Measurements from ENCODE around the gene SYNJ2.

The SYNJ2 gene

GRCh38 chr6:158085261-158086053 lies 103.8 kb downstream of the SYNJ2 start:
- DNase-seq: no peak

- DNase-seq: no peak
Observed at GRCh38 chr6:158086054-158086503, 104.4 kb downstream of the SYNJ2 start.

GRCh38 chr6:158086504-158087223 lies 105.0 kb downstream of the SYNJ2 start:
- no peak for DNase-seq

DNA sequence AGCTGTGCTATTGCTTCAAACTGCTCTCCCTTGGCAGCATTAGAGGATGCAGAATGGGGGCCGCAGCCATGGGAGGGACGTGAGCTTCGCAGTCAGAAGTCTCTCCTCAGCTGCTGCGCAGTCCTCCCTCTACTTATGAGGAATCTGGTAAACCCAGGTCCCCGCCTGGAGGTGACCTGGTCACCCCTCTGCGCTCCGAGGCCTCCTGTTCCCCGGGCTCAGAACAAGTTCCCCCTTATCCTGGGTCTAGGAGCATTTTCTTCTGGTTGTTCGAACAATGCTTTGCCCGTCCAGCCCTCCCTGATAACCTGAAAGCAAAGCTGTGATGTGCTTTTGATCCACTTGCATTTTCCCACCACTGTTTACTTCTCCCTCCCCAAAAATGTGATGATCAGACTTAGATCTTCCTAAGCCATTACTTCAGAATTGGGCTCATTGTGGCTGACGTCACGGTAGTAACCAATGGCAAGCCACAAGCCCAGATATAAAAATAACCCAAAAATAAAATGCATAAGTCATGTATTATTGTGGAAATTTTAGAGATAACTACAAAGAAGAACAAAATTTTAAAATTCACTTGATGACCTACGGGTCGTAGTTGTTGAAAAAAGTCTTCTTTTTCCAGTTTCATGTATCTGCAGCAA lies 105.7 kb downstream of the SYNJ2 start:
- DNase-seq: no peak

DNA sequence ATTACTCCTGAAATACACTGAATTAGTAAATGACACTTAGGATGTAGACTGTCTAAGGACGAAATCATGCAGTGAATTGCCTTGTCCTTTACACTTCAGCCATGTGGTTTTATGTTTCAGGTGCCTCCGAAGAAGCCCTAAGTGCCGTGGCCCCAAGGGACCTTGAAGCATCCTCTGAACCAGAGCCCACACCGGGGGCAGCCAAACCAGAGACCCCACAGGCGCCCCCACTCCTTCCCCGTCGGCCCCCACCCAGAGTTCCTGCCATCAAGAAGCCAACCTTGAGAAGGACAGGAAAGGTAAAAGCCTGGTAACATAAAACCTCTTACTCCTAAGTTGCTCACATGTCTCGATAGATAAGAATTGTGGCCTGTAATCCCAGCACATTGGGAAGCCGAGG lies 111.1 kb downstream of the SYNJ2 start:
- DNase-seq: no peak

DNA sequence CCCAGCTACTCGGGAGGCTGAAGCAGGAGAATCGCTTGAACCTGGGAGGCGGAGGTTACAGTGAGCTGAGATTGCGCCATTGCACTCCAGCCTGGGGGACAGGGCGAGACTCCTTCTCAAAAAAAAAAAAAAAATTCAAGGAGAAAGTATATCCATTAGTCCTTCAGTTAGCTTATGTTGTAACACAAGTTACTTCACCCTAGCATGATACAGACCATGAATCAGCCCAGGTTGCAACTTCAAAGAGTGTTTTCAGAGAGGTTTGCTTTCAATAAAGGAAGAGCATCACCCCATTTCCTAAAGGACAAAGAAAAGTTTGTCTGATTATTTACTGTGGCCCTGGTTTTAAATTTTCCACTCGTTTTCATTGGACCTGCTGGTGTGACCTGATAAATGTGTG lies 113.4 kb downstream of the SYNJ2 start:
- no peak for DNase-seq

GRCh38 chr6:158095671-158096070 lies 114.0 kb downstream of the SYNJ2 start:
- no peak for DNase-seq

DNA sequence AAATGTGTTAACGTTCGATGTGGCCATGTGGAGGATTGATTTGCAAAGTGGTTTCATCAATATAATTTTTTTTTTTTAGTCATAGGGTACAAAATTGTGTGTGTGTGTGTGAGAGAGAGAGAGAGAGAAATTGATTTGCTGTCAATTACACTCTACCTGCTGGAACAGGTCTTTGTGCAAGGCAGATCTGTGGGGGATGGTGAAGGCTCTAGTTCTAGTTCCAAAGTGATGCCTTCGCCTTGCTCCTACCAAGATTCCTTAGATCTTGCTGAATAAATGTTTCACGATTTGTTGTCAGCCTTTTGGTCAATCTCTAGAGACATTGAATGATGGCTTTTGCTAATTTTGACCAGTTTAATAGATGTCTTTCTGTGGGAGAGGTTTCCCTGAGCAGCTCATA lies 121.6 kb downstream of the SYNJ2 start:
- no peak for DNase-seq

DNA sequence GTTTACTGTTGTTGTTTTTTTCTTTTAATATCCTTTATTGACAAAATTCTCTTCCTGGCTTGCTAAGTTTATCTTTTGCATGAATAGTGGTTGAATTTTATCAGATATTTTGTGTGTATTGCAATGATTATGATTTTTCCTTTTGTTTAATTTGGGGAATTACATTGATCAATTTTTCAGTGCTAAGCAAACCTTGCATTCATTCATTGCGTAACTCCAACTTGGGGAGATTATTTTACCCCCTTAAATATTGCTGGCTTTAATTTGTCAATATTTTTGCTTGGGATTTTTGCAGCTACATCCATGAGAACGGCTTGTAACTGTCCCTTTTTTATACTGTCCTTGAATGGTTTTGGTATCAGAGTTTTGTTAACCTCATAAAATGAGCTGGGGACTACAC lies 123.0 kb downstream of the SYNJ2 start:
- DNase-seq: no peak

- no peak for DNase-seq
Observed at GRCh38 chr6:158109748-158110147, 128.1 kb downstream of the SYNJ2 start.

DNA sequence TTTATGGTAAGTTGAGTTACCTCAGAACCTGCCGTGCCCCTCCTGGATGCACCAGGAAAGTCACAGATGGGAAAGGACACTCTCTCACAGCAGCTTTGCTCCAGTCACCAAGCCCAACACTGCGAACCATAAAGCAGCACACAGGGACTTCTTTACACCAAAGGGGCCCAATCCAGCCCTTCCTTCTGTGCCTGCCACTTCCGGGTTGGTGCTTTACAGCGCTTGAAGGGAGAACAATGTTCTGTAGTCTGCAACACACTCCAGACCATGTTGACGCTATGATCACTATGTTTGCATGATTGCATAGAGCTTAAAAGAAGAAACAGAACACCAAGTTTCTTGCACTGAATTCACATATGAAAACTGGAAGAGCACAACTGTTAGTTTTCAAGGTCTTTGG lies 129.3 kb downstream of the SYNJ2 start:
- DNase-seq: no peak

DNA sequence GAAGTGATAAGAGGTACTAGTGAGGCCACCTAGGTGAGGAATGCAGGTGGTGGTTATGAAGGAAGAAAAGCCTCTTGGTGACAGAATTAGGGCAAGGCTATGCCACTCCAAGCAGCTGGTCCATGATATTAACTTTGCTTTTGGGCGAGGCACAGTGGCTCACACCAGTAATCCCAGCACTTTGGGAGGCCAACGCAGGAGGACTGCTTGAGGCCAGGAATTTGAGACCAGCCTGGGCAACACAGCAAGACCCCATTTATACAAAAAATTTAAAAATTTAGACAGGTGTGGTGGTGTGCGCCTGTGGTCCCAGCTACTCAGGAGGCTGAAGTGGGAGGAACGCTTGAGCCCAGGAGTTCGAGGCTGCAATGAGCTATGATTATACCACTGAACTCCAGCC lies 130.3 kb downstream of the SYNJ2 start:
- no peak for DNase-seq

DNA sequence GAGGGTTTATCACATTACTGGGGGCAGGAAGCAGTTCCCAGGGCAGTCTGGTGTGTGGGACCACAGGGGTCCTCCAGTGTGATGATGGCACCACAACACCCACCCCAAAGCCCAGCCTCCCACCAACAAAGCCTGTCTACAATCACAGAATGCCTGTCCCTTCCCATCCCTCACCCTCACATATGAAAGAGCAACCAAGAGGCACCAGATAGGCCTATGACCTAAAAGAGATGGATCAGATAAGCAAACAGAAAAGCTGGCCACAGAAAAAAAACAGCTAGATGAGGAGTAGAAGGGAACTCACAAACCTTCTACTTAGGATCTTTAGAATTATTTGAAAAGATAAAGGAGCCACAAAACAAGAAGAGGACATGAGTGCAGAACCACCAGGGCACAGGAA lies 132.1 kb downstream of the SYNJ2 start:
- no peak for DNase-seq

GRCh38 chr6:158115102-158115501 lies 133.4 kb downstream of the SYNJ2 start:
- no peak for DNase-seq

DNA sequence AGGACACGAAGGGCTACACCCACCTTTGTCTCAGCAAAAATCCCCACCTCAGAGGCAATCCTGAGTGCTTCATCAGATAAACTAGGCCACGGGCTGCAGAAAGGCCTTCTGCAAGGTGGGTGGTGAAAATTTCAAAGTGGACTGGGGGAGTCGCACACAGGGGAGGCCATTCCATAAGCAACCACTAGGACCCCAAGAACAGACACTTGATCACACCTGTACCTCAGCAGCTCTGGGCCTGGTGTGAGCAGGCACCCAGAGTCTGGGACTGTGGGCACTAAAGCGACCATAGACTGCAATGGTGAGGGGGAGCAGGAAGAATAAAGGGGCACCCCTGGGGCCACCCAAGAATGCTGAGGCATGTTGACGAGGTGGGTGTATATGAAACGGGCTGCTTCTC lies 133.8 kb downstream of the SYNJ2 start:
- no peak for DNase-seq

- DNase-seq: no peak
Observed at GRCh38 chr6:158118886-158119285, 137.2 kb downstream of the SYNJ2 start.

- no peak for DNase-seq
Observed at GRCh38 chr6:158121335-158121734, 139.7 kb downstream of the SYNJ2 start.

DNA sequence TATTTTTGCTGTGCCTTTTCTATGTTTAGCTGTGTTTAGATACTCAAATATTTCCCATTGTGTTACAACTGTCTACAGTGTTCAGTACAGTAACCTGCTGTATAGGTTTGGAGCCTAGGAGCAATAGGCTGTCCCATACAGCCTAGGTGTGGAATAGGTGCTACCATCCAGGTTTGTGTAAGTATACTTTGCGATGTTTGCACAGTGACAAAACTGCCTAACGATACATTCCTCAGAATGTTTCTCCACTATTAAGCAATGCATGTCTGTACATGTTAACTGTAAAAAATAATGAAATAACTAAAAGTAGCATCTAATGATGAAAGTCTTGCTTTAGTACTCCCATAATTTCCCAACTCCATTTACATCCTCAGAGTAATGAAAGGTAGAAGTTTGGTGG lies 140.4 kb downstream of the SYNJ2 start:
- no peak for DNase-seq

- DNase-seq: no peak
Observed at GRCh38 chr6:158124288-158124687, 142.6 kb downstream of the SYNJ2 start.

DNA sequence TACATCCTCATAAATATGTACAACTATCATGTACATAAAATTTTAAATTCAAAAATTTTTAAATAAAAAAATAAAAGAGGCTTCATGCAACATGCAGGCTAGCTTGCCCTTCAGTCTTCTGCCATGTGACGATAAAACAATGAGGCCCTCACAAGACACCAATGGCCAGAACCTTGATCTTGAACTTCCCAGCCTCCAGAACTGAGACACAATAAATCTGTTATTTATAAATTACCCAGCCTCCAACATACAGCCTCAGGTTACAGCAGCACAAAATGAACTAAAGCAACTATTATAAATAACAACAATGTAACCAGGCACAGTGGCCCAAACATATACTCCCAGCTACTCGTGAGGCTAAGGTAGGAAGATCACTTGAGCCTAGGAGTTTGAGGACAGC lies 143.6 kb downstream of the SYNJ2 start:
- no peak for DNase-seq

- DNase-seq: peak; percentile 21
Observed at GRCh38 chr6:158131926-158132325, 150.3 kb downstream of the SYNJ2 start.

DNA sequence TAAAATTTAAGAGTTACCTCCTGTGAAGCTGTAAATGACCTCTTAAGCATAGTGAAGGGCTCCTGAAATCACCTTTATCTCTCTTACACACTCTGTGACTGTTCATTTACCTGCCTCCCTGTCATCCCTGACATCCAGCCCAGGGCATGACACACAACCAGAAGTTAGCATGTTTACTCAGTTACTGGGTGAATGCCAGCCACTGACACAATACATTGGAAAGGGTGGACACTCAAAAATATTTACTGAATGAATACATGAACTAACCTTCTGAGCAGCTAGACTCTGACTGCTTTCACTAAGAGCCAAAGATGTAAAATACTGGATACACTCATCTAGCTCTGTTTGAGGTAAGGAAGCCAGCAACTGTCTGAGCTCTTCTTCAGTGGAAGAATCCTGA lies 161.1 kb downstream of the SYNJ2 start:
- no peak for DNase-seq

GRCh38 chr6:158143700-158144099 lies 162.0 kb downstream of the SYNJ2 start:
- DNase-seq: no peak
